Measurements from ENCODE around the gene OPHN1. TPM values are rescaled to one million over a fixed set of nuclear protein-coding genes. Genes with fewer than 3 reads are reported as not detected.
"Not testable (repeated sequence)": the region's sequence is repeated elsewhere in the genome, so short reads cannot be mapped to it uniquely, and the experiment has no call there.

OPHN1 gene
- total RNA-seq, 4 donors from 2014 or later: 2.3 to 10.8 (median 4.6) TPM

- intact Hi-C loops (cut with DNase I; ENCODE audit: low total_unique reads) (no loop called here), in situ Hi-C loops (cut with MboI; ENCODE audit: low sequenced_read_pairs in 4 of 4) (no loop called here)
- TF ChIP-seq CTCF (IDR thresholded peaks at IDR 0.05 in 4 of 5, conservative IDR thresholded peaks at IDR 0.05 in 1 of 5) (no peak), POLR2A (IDR thresholded peaks at IDR 0.05) (no peak)
- no peaks in the 10 kb centered on the region for H3K9me3 ChIP-seq
- H3K27ac ChIP-seq: no peak overlapping the region
- H3K36me3 ChIP-seq: no peaks in the 10 kb centered on the region
- DNase-seq (no peak), ATAC-seq (no peak)
- H3K4me3 ChIP-seq: no peak overlapping the region
- H3K27me3 ChIP-seq: no peaks in the 10 kb centered on the region
- H3K4me1 ChIP-seq: no peaks in the 10 kb centered on the region
Observed at GRCh38 chrX:68403038-68403437, 30.3 kb downstream of the OPHN1 start.

GRCh38 chrX:68402094-68402493, 31.2 kb downstream of the OPHN1 start:
- in situ Hi-C loops (cut with MboI; ENCODE audit: low sequenced_read_pairs in 4 of 4): no loop called here

GRCh38 chrX:68398291-68398690, 35.0 kb downstream of the OPHN1 start:
- H3K27ac ChIP-seq: no peak overlapping the region
- intact Hi-C loops (cut with DNase I; ENCODE audit: low total_unique reads): no loop called here
- TF ChIP-seq POLR2A (IDR thresholded peaks at IDR 0.05) (no peak), CTCF (IDR thresholded peaks at IDR 0.05 in 4 of 5, conservative IDR thresholded peaks at IDR 0.05 in 1 of 5) (no peak)
- in situ Hi-C loops (cut with MboI; ENCODE audit: low sequenced_read_pairs in 4 of 4): no loop called here
- ATAC-seq: no peak
- no peaks in the 10 kb centered on the region for H3K36me3 ChIP-seq
- H3K4me1 ChIP-seq: no peaks in the 10 kb centered on the region
- no peaks in the 10 kb centered on the region for H3K9me3 ChIP-seq
- no peak for DNase-seq
- no peak overlapping the region for H3K4me3 ChIP-seq
- H3K27me3 ChIP-seq: no peaks in the 10 kb centered on the region

More at GRCh38 chrX:68402094-68402493, 31.2 kb downstream of the OPHN1 start:
- intact Hi-C loops (cut with DNase I; ENCODE audit: low total_unique reads): no loop called here
- Histone ChIP-seq H3K27ac (no peak overlapping the region), H3K4me1 (no peaks in the 10 kb centered on the region), H3K9me3 (no peaks in the 10 kb centered on the region), H3K4me3 (no peak overlapping the region), H3K27me3 (no peaks in the 10 kb centered on the region), H3K36me3 (no peaks in the 10 kb centered on the region)
- no peak for DNase-seq
- TF ChIP-seq CTCF (IDR thresholded peaks at IDR 0.05 in 4 of 5, conservative IDR thresholded peaks at IDR 0.05 in 1 of 5) (no peak), POLR2A (IDR thresholded peaks at IDR 0.05) (no peak)
- ATAC-seq: no peak

- DNase-seq (no peak), ATAC-seq (no peak)
- H3K4me3 ChIP-seq: no peak overlapping the region
- TF ChIP-seq CTCF (IDR thresholded peaks at IDR 0.05 in 4 of 5, conservative IDR thresholded peaks at IDR 0.05 in 1 of 5): no peak
- intact Hi-C loops (cut with DNase I; ENCODE audit: low total_unique reads): no loop called here
- no peaks in the 10 kb centered on the region for H3K4me1 ChIP-seq
- no peaks in the 10 kb centered on the region for H3K9me3 ChIP-seq
- H3K27ac ChIP-seq: no peak overlapping the region
- in situ Hi-C loops (cut with MboI; ENCODE audit: low sequenced_read_pairs in 4 of 4): no loop called here
- H3K27me3 ChIP-seq: no peaks in the 10 kb centered on the region
- H3K36me3 ChIP-seq: no peaks in the 10 kb centered on the region
Observed at GRCh38 chrX:68396953-68397352, 36.3 kb downstream of the OPHN1 start.

- DNase-seq; in situ Hi-C loops (cut with MboI; ENCODE audit: low sequenced_read_pairs in 4 of 4); H3K36me3 ChIP-seq: not testable (repeated sequence)
Observed at GRCh38 chrX:68389419-68389960, 43.8 kb downstream of the OPHN1 start.

More at GRCh38 chrX:68389419-68389960, 43.8 kb downstream of the OPHN1 start:
- H3K27ac ChIP-seq; intact Hi-C loops (cut with DNase I; ENCODE audit: low total_unique reads); ATAC-seq; H3K9me3 ChIP-seq; H3K4me1 ChIP-seq; H3K4me3 ChIP-seq; H3K27me3 ChIP-seq: not testable (repeated sequence)
